GM19193 (cell line): ENCODE results near the gene EOMES.

ENCODE experiments used
- POLR2A ChIP-seq: IDR thresholded peaks from 4 replicates; pipeline ENCODE4 v1.6.1; 2011; ENCODE audit not compliant: insufficient read depth, insufficient read length; ENCODE audit errors: extremely low read depth

Gene EOMES

DNA sequence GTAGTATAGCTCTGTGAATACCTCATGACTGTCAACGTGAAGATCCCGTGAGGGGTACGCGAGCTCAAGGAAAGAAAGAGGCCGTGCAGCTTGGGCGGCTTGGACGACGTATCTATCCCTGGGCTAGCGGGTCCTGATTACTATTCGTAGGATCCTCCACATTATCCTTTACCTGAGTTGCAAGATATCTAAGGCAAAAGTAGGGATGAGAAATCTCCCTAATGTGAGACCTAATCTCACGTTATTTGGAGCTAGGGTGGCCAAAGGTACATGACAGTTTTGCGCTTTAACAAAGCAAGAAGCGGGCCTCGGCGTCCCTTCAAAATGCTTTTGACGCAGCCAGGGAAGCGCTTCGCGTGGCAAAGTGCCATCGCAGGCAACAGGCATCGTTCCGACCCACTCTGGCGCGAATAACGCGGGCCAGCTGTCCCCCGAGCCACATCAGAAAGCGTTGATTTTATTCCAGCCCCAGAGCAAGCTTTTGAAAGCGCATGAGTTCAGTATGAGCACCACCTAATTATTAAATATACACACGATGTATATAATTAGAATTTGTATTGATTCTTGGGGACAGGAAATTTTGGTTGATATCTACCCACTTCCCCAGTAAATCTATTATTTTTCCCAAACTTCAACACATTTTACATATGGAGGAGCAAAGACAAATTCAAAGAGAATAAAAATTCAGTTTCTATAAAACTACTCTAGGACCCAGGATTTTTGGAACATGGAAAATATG is 2.5 kb upstream of the EOMES start:
- TF ChIP-seq POLR2A, result no peak

DNA sequence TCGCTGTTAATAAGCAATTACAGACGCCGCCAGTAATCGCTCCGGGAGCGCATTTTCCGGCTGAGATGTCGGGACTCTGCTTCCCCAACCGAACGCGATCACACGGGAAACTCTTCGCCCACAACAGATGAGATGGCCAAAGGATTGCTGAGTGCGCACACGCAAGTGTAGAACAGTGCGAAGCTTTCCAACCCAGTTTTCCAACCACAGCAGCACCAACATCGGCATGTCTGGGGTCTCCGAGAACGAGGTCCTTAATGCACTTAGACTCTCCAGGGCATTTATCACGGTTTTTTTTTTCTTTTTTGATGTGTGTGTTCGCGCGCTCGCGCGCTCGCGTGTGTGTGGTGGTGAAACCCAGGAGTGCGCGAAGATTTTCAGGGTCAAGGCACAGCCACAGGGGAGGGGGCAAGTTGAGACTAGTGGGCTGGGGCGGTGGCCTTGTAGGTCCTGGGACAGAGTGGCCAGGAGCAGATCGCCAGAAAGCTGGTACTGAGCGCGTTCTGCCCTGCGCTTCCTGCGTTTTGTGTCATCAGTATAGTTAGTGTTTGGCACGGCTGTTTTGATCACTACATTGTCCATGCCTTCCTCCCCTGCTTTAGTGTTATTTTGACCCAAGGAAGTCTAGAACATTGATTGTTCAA is 1.8 kb upstream of the EOMES start:
- TF ChIP-seq POLR2A, result no peak

DNA sequence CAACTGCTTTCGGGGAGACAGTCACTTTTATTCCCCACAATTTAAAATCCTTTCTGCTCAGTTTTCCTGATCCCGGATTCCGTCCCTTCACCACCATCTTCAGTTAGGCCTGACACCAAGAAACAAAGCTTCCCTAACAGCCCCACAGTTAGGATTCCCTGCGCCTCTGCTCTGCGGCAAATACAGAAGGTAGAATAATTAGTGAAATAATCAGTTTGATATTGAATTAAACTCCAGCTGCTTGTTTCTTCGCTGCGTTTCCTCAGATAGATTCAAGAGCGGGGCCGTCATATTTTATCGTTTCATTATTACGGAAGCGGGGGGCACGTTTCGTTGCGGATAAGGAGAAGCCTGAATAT is 1.3 kb upstream of the EOMES start:
- no peak for TF ChIP-seq POLR2A

DNA sequence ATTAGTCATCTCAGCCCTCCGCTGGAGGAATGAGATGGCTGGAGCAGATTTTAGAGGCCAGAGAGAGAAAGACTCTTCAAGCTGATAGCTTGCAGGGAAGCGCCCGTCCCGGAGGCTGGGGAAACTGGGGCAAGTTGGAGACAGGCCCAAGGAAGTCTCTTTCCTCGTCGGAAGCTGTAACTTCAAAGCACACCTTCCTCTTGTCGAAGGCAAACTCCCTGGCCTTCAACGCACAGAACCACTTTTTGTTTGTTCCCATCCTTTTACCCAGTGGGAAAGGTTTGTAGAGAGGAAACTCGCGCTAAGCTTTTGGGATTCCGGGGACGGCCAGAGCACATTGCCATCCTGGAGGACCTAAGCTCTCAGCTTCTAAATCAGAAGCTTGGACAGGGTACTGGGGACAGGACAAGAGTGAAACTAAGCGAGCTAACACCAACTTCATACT is 900 bp upstream of the EOMES start:
- no peak for TF ChIP-seq POLR2A

DNA sequence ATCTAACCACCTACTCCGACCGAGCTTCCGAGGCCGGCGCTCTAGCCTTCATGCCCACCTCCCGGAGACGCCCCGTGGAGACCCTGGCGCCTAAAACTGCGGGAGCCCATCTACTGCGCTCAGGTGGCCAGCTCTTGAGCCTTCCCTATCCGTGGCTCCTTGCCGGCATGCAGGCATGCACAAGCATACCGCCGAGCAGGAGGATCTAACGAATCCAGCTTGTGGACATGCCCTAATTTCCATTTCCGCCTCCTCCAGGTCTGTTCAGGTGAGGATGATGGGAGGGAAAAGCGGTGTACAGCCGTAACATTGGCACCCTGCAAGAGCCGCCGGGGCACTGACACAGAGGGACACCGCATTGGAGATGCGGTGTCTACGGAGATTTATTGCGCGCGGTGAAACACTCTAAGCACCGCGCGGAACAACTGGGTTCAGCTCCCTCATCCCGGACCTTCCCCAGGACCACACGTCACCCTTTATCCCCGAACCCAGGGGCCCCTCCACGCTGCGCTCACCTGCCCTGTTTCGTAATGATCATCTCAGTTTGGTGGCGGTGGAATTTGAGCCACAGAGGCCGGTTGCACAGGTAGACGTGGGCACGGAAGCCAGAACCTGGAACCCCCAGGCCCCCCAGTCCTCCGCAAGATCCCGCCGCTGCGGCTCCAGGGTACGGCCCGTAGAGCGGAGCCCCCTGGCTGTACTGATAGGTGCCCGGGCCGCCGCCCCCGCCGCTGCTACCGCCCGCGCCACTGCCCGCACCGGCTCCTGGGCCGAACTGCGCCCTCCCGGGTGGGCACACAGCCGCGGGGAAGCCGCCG is 1.0 kb downstream of the EOMES start:
- peak; percentile 15 for TF ChIP-seq POLR2A

DNA sequence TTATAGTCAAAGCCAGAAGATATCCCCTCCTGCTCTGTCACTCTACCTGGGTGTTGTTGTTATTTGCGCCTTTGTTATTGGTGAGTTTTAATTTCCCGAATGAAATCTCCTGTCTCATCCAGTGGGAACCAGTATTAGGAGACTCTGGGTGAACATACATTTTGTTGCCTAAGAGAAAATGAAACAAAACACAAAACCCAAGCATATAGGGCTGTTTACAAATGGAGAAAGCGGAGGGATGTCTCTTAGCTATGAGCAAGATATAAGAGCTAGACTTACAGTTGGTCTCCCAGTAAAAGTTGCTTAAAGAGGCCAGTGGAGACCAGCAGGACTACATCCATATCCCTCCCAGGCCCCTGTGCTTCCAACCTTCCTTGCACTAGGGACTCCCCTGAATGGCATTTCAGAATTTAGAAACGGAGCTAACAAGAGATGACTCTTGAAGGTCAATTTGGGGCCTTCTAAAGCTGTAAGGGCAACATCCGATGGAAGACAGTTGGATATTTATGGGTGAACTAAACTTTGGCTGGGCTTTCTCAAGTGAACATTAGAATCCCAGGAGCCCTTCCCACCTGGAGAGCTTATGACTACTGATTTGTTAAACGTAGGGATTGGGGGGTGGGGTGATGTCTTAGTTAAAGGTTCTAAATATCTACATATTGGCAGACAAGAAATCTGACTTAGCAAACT is 2.7 kb downstream of the EOMES start:
- no peak for TF ChIP-seq POLR2A

DNA sequence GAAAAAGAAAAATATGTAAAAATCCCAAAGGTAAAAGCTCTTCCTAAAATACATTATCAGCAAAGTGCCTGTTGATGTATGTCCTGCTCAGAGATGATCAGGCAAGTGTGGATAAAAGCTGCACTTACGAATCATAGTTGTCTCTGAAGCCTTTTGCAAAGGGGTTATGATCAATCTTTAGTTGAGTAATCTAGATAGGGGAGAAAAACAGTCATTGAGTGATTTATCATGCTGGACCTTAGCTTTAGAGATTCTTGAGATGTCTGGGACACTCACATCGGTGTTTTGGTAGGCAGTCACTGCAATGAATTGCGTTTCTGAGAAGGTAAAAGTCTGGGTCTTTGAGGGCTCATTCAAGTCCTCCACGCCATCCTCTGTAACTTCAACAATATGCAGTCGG is 3.7 kb downstream of the EOMES start:
- no peak for TF ChIP-seq POLR2A

DNA sequence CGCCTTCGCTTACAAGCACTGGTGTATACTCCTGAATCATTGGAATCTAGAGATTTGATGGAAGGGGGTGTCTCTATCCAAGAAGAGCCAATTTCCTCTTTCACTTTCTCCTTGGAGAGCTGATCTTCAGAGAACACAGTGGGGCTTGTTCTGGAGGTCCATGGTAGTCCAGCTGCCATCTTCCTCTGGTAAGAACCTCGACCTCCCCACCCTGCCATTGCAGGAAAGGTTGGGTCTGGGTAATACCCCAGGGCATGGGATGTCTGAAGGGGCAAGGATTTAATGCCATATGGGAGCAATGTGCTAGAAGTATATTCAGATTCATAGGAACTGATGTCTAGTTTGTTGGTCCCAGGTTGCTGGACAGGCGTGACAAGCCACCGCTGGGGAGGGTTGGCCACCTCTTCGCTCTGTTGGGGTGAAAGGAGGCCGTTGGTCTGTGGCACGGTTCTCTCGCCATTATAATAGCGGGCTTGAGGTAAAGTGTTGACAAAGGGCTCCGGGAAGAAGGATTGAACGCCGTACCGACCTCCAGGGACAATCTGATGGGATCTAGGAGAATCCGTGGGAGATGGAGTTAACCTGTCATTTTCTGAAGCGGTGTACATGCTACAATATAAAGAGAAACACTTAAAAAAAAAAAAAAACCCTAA is 4.8 kb downstream of the EOMES start:
- TF ChIP-seq POLR2A, result no peak

DNA sequence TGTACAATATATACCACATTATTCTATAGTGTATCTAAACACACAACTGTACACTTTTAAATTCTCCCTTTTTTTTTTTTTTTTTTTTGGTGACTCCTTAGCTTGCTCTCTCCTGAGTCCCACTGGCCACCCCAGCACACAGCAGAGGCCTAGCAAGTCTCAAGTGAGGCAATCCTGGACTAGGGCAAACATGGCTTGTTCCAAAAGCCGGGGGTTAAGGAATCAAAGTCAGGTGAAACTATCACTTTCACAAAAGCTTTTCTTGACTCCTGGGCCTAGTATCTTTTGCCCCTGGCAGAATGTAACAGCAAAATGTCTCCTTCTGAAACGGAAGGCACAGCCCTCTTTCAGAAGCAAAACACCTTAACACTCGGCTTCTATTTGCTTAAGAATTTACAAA is 5.8 kb downstream of the EOMES start:
- TF ChIP-seq POLR2A, result no peak

DNA sequence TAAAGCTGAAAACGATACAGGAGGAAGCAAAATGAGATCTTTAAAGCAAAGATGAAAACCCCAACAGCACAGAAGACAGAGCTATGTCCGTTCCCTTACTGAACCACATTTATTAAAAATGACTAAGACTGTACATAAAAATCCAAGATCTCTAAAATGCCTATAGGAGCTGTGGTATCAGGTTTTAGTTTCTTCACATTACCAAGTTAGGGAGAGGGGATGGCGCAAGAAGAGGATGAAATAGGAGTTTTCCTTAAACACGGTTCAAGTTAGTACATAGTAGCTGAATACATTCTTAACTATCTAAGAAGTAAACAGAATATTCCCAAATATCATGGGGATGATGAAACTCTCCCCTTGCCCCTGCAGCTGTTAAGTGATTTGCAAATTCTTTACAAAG is 6.3 kb downstream of the EOMES start:
- TF ChIP-seq POLR2A, result no peak

DNA sequence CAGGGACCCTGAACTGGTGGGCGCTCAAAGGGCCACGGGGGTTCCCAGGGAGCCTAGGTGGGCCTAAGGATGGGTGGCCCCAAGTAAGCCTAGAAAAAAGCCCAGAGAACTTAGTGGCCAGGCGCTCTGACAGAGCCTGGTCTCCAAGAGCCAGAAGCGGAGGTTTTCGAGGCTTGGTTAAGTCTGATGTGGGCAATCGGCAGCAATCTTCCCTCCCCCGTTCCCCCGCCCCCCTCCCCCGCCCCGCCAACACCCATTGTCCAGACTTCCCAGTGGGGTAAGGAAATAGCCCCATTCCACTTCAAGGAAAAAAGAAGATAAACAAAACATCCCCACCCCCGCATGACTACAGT is 6.7 kb downstream of the EOMES start:
- no peak for TF ChIP-seq POLR2A

DNA sequence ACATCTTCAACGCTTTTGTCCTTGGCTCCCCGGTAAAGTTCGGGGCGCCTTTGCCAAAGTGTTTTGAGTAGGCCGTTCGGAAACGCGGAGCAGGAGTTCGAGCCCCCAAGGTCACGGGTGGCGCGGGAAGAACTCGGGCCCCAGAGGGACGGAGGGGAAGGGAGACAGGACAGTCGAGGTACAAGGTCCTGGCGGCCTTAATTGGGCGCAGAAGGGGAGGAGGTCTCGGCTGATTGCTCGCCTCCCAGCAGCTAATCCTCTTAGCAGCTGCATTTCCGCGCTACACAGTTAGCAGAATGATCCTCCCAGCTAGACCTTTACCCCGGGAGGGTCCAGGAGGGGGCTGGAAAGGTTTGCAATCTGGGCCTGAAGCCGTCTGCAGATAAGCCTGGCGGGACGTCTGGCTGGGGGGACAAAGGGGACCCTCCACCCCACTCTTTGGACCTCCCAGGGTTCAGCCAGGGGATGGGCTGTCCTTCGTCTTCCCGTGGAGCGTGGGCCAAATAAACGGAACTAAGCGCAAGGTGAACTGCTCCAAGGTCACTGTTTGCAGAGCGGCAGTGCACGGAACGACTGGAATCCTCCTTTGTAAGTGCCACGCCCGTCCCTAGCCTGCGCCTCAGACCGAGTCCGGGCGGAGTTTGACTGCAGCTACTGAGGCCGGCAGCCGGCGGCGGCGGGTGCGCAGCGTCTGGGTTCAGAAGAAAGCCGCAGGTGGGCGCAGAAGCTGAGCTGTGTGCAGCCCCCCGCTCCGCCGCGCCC is 7.2 kb downstream of the EOMES start:
- TF ChIP-seq POLR2A, result no peak

DNA sequence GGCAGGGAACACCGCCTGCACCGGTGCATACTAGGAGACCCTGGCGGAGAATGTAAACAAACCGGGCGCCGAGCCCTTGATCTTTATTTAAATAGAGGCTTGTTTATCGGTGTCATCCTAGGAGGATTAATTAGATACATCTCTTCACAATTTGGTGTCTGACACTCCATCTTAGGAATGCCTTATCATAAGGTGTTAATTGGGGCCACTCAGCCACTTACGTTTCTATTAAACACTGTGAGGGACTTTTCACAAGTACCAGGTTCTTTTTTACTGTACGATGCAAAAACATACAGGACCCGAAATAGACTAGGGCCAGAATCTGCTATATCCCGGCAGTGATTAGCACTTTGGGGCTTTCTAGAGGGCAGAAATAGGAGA is 8.0 kb downstream of the EOMES start:
- no peak for TF ChIP-seq POLR2A

DNA sequence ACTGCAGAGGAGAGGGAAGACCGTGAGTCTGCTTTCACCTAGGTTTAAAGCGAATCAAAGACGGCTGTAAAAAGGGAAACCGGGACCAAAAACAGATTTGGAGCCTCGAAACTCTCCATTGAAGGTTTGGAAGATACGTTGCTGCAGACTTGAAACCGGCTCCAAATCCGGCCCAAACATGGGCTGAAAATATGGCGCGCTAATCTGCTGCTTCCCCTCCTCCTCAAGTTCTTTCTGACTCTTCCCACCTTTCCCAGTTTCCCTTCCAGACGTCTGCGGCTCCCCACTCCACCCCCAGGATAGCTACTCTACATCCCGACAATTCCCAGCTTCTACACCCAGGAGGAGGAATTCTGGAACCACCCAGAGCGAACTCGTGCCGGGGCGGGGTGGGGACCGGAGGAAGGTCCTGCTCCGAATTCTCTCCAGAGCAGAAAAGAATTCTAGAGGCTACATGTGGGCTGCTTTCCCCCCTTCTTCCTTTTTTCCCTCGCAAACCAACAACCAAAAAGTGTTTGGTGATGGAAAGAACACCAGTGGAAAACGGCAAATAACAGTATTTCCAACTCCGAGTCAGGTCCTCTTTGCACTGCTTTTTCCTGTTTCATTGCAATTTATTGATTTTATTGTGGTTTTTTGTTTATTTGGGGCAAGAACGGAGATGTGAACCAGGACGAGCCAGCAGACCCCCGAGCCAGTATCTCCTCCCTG is 8.5 kb downstream of the EOMES start:
- no peak for TF ChIP-seq POLR2A

DNA sequence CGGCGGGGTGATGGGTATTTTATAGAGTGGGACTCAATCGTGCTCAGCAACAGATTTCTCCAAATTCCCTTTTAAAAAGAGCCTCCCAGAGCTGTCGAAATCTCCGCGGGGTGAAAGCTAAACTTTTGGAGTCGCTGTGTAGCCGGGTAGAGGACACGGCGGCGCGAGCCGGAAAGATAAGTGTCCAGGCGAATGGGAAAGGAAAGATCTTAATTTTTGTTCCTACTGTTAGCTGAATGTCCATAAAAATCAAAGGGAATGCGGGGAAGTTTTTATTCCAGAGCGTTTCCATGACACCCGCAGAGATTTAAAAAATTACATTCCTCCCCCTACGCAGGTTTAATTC is 9.1 kb downstream of the EOMES start:
- no peak for TF ChIP-seq POLR2A
